T47D (cell line): ENCODE data around the gene ELP2.
"Not testable (repeated sequence)": the region's sequence is repeated elsewhere in the genome, so short reads cannot be mapped to it uniquely, and the experiment has no call there.

ENCODE experiments used
- DNase-seq, 2 experiments: peaks; one replicate each; pipeline versions ENCODE4 v3.0.0 to v3.0.0-alpha.2; 2011 to 2012; ENCODE audit warnings: low read depth in 1 of 2, low spot score in 1 of 2
- JUND ChIP-seq: IDR thresholded peaks from 2 replicates; pipeline ENCODE4 v1.6.1; 2012; ENCODE audit warnings: low read depth
- in situ Hi-C: cut with HindIII; loops from 2 replicates; pipeline ENCODE4 v1.10.0; 2016; ENCODE audit warnings: low sequenced_read_pairs, low pct_unique_long_range_greater_than_20kb

Gene ELP2, protein sequence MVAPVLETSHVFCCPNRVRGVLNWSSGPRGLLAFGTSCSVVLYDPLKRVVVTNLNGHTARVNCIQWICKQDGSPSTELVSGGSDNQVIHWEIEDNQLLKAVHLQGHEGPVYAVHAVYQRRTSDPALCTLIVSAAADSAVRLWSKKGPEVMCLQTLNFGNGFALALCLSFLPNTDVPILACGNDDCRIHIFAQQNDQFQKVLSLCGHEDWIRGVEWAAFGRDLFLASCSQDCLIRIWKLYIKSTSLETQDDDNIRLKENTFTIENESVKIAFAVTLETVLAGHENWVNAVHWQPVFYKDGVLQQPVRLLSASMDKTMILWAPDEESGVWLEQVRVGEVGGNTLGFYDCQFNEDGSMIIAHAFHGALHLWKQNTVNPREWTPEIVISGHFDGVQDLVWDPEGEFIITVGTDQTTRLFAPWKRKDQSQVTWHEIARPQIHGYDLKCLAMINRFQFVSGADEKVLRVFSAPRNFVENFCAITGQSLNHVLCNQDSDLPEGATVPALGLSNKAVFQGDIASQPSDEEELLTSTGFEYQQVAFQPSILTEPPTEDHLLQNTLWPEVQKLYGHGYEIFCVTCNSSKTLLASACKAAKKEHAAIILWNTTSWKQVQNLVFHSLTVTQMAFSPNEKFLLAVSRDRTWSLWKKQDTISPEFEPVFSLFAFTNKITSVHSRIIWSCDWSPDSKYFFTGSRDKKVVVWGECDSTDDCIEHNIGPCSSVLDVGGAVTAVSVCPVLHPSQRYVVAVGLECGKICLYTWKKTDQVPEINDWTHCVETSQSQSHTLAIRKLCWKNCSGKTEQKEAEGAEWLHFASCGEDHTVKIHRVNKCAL

GRCh38 chr18:36129300-36130038 lies at the start of gene ELP2, which contains the start of gene SLC39A6:
Gene ELP2 (plus strand): TSS chr18:36129899. CDS start chr18:36129934, 35 bp downstream.
Gene SLC39A6 (minus strand): TSS chr18:36129340. CDS start chr18:36127007, 2,333 bp downstream.
- TF ChIP-seq JUND: peak; percentile 49; the same call in 1 of the 2 replicates

GRCh38 chr18:36081118-36081517 lies 48.6 kb upstream of the ELP2 start:
- in situ Hi-C loops, DNase-seq: not testable (repeated sequence)

More at GRCh38 chr18:36129300-36130038, at the start of gene ELP2, which contains the start of gene SLC39A6:
- DNase-seq: peak; percentile 92 to 95
- in situ Hi-C loops: no loop called here

GRCh38 chr18:36083729-36084128 lies 46.0 kb upstream of the ELP2 start:
- in situ Hi-C loops: no loop called here
- TF ChIP-seq JUND: no peak
- DNase-seq: no peak

GRCh38 chr18:36085195-36085594 lies 44.5 kb upstream of the ELP2 start:
- no peak for TF ChIP-seq JUND
- no peak for DNase-seq
- in situ Hi-C loops: no loop called here

DNA sequence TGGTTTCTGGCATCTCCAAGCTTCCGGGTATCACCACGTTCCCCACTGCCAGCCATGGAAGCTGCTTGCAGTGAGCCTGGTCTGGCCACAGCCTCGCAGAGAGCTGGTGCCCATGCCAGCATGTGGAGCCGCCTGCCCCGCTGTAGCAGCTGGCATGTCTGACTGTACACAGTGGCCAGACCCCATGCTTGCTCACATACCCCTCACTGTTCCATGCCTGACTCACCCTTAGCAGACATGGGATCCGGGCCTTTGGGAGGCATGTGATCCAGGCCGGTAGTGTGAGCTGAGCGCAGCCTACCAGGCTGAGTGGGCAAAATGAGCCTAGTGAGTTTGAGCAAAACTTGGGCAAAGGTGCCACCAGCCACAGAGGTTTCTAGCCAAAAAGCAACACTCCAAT lies 43.5 kb upstream of the ELP2 start:
- TF ChIP-seq JUND: no peak
- in situ Hi-C loops: no loop called here
- no peak for DNase-seq

GRCh38 chr18:36088256-36088655 lies 41.4 kb upstream of the ELP2 start:
- no peak for DNase-seq
- TF ChIP-seq JUND: no peak
- in situ Hi-C loops: no loop called here

GRCh38 chr18:36089001-36089400 lies 40.7 kb upstream of the ELP2 start:
- no peak for DNase-seq
- in situ Hi-C loops: no loop called here
- TF ChIP-seq JUND: no peak

DNA sequence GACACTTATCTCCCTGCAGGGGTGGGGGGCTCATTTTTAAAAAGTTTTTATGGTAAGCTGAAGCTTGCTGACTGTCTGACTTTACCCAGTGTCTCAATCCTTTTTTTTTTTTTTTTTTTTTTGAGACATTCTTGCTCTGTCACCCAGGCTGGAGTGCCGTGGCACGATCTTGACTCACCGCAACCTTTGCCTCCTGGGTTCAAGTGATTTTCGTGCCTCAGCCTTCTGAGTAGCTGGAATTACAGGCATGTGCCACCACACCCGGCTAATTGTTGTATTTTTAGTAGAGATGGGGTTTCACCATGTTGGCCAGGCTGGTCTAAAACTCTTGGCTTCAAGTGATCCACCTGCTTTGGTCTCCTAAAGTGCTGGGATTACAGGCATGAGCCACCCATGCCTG lies 37.6 kb upstream of the ELP2 start:
- in situ Hi-C loops: not testable (repeated sequence)

DNA sequence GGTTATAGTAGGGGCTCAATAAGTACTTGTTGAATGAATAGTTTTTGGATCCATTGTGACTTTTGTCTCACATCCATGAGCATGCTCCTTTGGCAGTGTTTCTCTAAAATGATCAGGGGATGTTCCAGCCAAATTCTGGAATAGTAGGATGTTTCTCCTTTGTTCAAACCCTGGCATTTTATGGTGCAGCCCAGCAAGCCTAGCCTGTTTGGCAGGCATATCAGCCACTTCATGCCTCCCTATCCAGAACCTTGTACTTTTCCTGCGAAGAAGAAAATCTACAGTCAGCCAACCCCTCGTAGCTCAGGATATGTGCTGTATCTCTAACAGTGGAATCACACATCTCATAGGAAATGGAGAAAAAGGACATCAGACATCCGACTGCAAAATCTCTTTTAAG lies 35.3 kb upstream of the ELP2 start:
- in situ Hi-C loops: no loop called here
- TF ChIP-seq JUND: no peak
- peak in 1 of 2 experiments; percentile 45 for DNase-seq

More for the DNA sequence above, 37.6 kb upstream of the ELP2 start:
- not testable (repeated sequence) for DNase-seq

- no peak for TF ChIP-seq JUND
- DNase-seq: peak in 1 of 2 experiments; percentile 66
- in situ Hi-C loops: no loop called here
These were observed 33.7 kb upstream of the ELP2 start for GRCh38 chr18:36095936-36096519.

GRCh38 chr18:36096955-36097354 lies 32.7 kb upstream of the ELP2 start:
- in situ Hi-C loops: no loop called here
- no peak for TF ChIP-seq JUND
- peak in 1 of 2 experiments; percentile 64 for DNase-seq

- no peak for TF ChIP-seq JUND
- in situ Hi-C loops: no loop called here
- DNase-seq: no peak
These were observed 30.4 kb upstream of the ELP2 start for GRCh38 chr18:36099311-36099710.
